GM12872 (cell line): ENCODE results near the gene PJA2.

Experiments used
- CTCF ChIP-seq: IDR thresholded peaks from 3 replicates; pipeline ENCODE4 v1.5.1; 2011; ENCODE audit warnings: low read depth, mild to moderate bottlenecking, low read length, moderate library complexity; ENCODE audit not compliant: insufficient read depth

PJA2 gene

GRCh38 chr5:109412981-109413402, 3.2 kb upstream of the PJA2 start:
- 0 out of 3 replicates have a peak, but pooled peaks have one; percentile 4 for TF ChIP-seq CTCF

- no peak for TF ChIP-seq CTCF
Observed at GRCh38 chr5:109411627-109412026, 1.9 kb upstream of the PJA2 start.

GRCh38 chr5:109411149-109411514, 1.4 kb upstream of the PJA2 start:
- no peak for TF ChIP-seq CTCF

- TF ChIP-seq CTCF = no peak
Observed at GRCh38 chr5:109410389-109411148, 795 bp upstream of the PJA2 start.

- TF ChIP-seq CTCF = no peak
Observed at GRCh38 chr5:109408991-109409843, 557 bp downstream of the PJA2 start.

DNA sequence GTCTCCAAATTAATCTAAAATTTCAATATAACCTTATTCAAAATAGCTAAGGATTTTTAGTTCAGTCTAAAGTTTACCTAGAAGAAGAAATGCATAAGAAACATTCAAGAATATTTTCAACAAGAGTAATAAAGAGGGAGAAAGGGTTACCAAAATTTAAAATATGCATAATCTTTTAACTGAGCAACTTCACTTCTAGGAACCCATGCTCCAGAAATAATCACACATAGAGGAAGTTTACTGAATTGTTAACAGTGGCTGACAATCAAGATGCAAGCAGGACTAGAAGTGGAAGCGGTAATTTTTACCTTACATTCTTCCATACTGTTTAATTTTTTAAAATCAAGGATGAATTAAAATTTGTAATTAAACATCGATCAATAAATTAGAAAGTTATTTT, 1.9 kb downstream of the PJA2 start:
- TF ChIP-seq CTCF = no peak

- TF ChIP-seq CTCF = no peak
Observed at GRCh38 chr5:109406719-109407118, 3.1 kb downstream of the PJA2 start.
